ENCODE measurements around the gene ANKS1B. TPM values are rescaled to one million over a fixed set of nuclear protein-coding genes. Genes with fewer than 3 reads are reported as not detected.

Gene ANKS1B
- total RNA-seq, 1 donor from 2014 or later: 11.3 TPM

DNA sequence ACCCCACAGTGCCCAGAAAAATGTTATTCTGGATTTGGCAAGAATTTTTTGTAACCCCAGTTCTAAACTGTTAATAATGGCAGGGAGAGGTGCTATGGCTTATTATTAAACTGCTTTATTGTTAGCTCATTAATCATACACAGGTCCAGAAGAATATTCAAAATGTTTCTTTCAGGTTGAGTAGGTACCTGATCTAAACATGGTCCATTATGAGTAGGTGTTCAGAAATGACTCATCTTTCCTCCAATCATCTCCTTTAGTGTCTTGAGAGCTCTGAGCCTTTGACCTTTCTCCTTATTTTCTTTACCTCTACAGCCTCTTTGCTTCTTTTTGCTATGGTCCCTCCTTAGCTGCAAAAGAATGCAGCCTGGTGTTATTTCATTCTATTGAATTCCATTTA, 548.2 kb downstream of the ANKS1B start:
- TF ChIP-seq, protein P1, sequence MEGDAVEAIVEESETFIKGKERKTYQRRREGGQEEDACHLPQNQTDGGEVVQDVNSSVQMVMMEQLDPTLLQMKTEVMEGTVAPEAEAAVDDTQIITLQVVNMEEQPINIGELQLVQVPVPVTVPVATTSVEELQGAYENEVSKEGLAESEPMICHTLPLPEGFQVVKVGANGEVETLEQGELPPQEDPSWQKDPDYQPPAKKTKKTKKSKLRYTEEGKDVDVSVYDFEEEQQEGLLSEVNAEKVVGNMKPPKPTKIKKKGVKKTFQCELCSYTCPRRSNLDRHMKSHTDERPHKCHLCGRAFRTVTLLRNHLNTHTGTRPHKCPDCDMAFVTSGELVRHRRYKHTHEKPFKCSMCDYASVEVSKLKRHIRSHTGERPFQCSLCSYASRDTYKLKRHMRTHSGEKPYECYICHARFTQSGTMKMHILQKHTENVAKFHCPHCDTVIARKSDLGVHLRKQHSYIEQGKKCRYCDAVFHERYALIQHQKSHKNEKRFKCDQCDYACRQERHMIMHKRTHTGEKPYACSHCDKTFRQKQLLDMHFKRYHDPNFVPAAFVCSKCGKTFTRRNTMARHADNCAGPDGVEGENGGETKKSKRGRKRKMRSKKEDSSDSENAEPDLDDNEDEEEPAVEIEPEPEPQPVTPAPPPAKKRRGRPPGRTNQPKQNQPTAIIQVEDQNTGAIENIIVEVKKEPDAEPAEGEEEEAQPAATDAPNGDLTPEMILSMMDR (IDR thresholded peaks at IDR 0.05; ENCODE audit: partially characterized antibody, unreplicated experiment): no peak
- H3K4me3 Mint-ChIP-seq (ENCODE audit: unreplicated experiment): no peak overlapping the region
- no peaks in the 10 kb centered on the region for H3K27me3 Mint-ChIP-seq (ENCODE audit: unreplicated experiment)
- H3K9me3 Mint-ChIP-seq (ENCODE audit: unreplicated experiment): no peaks in the 10 kb centered on the region
- H3K27ac Mint-ChIP-seq (ENCODE audit: unreplicated experiment): no peak overlapping the region
- no peak for DNase-seq
- no peaks in the 10 kb centered on the region for H3K36me3 Mint-ChIP-seq (ENCODE audit: unreplicated experiment)
- H3K4me1 Mint-ChIP-seq (ENCODE audit: low read depth, unreplicated experiment): no peaks in the 10 kb centered on the region

DNA sequence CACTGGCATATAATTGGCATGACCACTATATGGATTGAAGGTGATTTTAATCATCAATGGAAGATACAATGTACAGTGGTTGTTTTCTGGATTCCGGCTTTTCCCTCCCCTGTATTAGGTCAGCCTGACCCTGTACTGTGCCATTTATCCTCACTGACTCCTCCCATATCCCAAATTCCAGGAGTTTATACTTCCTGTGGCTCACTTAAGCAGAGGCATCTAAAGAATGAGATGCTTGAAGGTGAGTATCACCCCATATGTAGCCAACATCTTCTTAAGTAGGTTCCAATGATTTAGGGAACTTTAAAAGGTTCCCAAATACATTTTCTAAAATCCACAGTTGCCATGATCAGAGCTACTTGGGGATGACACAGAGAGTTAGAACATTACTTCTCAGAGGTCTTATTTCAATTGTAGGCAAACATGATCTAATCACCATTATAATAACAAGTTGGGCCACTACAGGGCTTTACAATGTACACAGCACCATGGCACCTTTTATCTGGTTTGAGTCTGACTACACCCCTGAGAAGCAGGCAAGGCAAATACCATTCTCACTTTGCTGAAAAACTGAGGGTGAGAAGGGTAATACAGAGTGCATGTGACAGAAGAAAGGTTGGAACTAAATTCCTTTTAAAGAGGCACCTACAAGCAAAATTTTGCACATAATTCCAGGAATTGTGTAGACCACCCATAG, 549.5 kb downstream of the ANKS1B start:
- Mint-ChIP-seq H3K9me3 (ENCODE audit: unreplicated experiment) (no peaks in the 10 kb centered on the region), H3K27me3 (ENCODE audit: unreplicated experiment) (no peaks in the 10 kb centered on the region), H3K36me3 (ENCODE audit: unreplicated experiment) (no peaks in the 10 kb centered on the region), H3K27ac (ENCODE audit: unreplicated experiment) (no peak overlapping the region), H3K4me3 (ENCODE audit: unreplicated experiment) (no peak overlapping the region), H3K4me1 (ENCODE audit: low read depth, unreplicated experiment) (no peaks in the 10 kb centered on the region)
- DNase-seq: no peak
- TF ChIP-seq, protein P1 (IDR thresholded peaks at IDR 0.05; ENCODE audit: partially characterized antibody, unreplicated experiment): no peak

DNA sequence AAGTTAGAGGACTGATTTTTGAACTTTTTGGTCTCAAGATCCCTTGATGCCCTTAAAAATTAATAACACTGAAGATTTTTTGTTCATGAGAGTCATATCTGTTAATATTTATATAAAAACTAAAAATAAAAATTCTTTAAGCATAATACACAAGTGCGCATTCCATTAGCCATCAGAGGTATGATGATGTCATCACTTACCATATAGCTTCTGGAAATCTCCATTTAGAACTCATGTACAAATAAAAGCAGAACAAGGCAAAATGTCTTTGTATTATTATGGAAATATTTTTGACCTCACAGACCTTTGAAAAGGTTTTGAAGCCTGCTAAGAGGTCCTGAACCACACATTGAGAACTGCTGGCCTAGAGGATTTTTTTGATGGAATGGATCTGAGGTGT, 551.6 kb downstream of the ANKS1B start:
- Mint-ChIP-seq H3K4me3 (ENCODE audit: unreplicated experiment) (no peak overlapping the region), H3K9me3 (ENCODE audit: unreplicated experiment) (no peaks in the 10 kb centered on the region), H3K27me3 (ENCODE audit: unreplicated experiment) (no peaks in the 10 kb centered on the region), H3K4me1 (ENCODE audit: low read depth, unreplicated experiment) (no peaks in the 10 kb centered on the region), H3K36me3 (ENCODE audit: unreplicated experiment) (no peaks in the 10 kb centered on the region), H3K27ac (ENCODE audit: unreplicated experiment) (no peak overlapping the region)
- TF ChIP-seq, protein P1 (IDR thresholded peaks at IDR 0.05; ENCODE audit: partially characterized antibody, unreplicated experiment): no peak
- no peak for DNase-seq

DNA sequence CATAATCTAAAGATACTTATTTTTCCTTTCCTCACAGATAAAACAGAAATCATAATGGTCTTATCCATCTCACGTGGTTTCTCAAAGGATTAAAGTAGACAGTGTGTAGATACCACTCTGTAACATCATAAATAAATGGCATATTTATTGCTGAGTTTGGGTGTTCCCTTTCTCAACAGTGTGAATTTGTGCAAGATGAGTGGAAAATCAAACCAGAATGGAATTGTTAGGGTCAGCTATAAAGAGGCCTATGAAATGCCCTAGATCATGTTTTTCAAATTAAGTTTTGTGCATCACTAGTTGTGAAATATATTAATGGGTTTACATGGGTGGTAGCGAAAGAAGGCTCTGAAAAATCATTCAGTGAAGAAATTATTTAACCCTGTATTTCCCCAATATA, 553.5 kb downstream of the ANKS1B start:
- H3K36me3 Mint-ChIP-seq (ENCODE audit: unreplicated experiment): no peaks in the 10 kb centered on the region
- TF ChIP-seq, protein P1 (IDR thresholded peaks at IDR 0.05; ENCODE audit: partially characterized antibody, unreplicated experiment): no peak
- no peak overlapping the region for H3K27ac Mint-ChIP-seq (ENCODE audit: unreplicated experiment)
- DNase-seq: no peak
- H3K9me3 Mint-ChIP-seq (ENCODE audit: unreplicated experiment): no peaks in the 10 kb centered on the region
- H3K27me3 Mint-ChIP-seq (ENCODE audit: unreplicated experiment): no peaks in the 10 kb centered on the region
- no peak overlapping the region for H3K4me3 Mint-ChIP-seq (ENCODE audit: unreplicated experiment)
- no peaks in the 10 kb centered on the region for H3K4me1 Mint-ChIP-seq (ENCODE audit: low read depth, unreplicated experiment)

DNA sequence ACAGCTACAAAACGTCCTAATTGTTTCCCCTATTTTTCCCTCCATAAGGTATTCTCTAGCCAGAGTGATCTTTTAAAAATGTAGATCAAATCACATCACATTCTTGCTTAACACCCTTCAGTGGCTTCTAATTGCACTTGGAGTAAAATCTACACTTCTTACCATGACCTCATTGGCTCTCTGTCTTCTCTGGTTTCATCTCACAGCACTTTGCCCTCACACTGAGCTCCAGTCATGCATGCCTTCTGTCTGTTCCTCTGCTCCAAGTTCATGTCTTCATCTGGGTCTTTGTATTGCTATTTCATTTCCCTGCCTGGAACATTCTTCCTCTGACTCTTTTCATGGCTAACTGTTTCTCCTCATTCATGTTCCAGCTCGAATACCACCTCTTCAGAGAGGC, 557.6 kb downstream of the ANKS1B start:
- Mint-ChIP-seq H3K27ac (ENCODE audit: unreplicated experiment) (no peak overlapping the region), H3K27me3 (ENCODE audit: unreplicated experiment) (no peaks in the 10 kb centered on the region), H3K4me1 (ENCODE audit: low read depth, unreplicated experiment) (no peaks in the 10 kb centered on the region), H3K9me3 (ENCODE audit: unreplicated experiment) (no peaks in the 10 kb centered on the region), H3K4me3 (ENCODE audit: unreplicated experiment) (no peak overlapping the region), H3K36me3 (ENCODE audit: unreplicated experiment) (no peaks in the 10 kb centered on the region)
- DNase-seq: no peak
- TF ChIP-seq, protein P1 (IDR thresholded peaks at IDR 0.05; ENCODE audit: partially characterized antibody, unreplicated experiment): no peak

Data from glutamatergic neuron (in vitro differentiated cells).